ENCODE results near the gene MAJIN.

DNA sequence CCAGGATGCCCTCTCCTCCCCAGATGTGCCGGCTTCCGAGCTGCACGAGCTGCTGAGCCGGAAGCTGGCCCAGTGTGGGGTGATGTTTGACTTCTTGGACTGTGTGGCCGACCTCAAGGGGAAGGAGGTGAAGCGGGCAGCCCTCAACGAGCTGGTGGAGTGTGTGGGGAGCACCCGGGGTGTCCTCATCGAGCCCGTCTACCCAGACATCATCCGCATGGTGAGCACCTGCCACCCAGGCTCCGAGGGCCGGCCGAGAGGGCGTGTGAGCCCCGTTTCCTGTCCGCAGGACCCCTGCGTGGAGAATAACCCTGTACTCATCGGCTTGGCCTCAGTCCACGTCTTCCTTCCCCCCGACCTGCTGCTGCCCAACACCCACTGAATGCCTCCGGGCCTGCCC is 45.2 kb downstream of the MAJIN start:
- TF ChIP-seq CSDC2 (CRISPR knock-in tag; IDR thresholded peaks at IDR 0.05) (no peak), OSR1 (CRISPR knock-in tag; IDR thresholded peaks at IDR 0.05) (no peak)
